Measurements from ENCODE around the gene OTOG. TPM values are rescaled to one million over a fixed set of nuclear protein-coding genes. Genes with fewer than 3 reads are reported as not detected.

The OTOG gene
- total and polyA plus RNA-seq, 2 donors (not counting 3 experiments of a cell fraction or from before 2014, with no cell fraction given), result not detected

- Histone ChIP-seq H3K79me2 (ENCODE audit: control insufficient read depth, insufficient read depth, low read length) (no peaks in the 10 kb centered on the region), H2AFZ (ENCODE audit: low read depth, low read length) (no peak overlapping the region), H3K9me1 (replicated peaks; ENCODE audit: control insufficient read depth, extremely low read depth, insufficient read depth, low read length) (no peaks in the 10 kb centered on the region), H3K36me3 (ENCODE audit: control insufficient read depth in 2 of 2, extremely low read depth in 1 of 2, insufficient read depth in 2 of 2, low read length in 2 of 2) (no peaks in the 10 kb centered on the region), H3K9me3 (replicated peaks; ENCODE audit: control insufficient read depth, insufficient read depth, low read length) (no peaks in the 10 kb centered on the region), H3K4me1 (ENCODE audit: control insufficient read depth, extremely low read depth, insufficient read depth, low read length) (no peaks in the 10 kb centered on the region), H3K4me3 (replicated peaks in 1 of 3; ENCODE audit: insufficient read depth in 1 of 3, low read depth in 1 of 3, low read length in 3 of 3) (no peak overlapping the region), H3K4me2 (ENCODE audit: insufficient read depth, low read length) (no peak overlapping the region), H3K27me3 (ENCODE audit: control insufficient read depth in 2 of 2, insufficient read depth in 2 of 2, low read length in 2 of 2) (no peaks in the 10 kb centered on the region), H3K27ac (ENCODE audit: insufficient read depth, low read depth, low read length) (no peak overlapping the region), H3K9ac (replicated peaks; ENCODE audit: extremely low read depth, insufficient read depth, low read length) (no peak overlapping the region), H4K20me1 (replicated peaks; ENCODE audit: control insufficient read depth, extremely low read depth, insufficient read depth, low read length) (no peaks in the 10 kb centered on the region)
- FAIRE-seq (no peak), DNase-seq (ENCODE audit: low read depth, low spot score) (no peak)
- ChIA-PET POLR2A (no interaction called here), CTCF (interaction anchor here (0.7 to 7.0 kb wide), 5 partner anchors 78 to 378 kb away, joined by 4 to 79 read pairs (median 13); partner anchors contain the start of gene MYOD1)
- dilution Hi-C loops (cut with MboI; ENCODE audit: extremely low pct_ligation_motif_present, low sequenced_read_pairs), result no loop called here
- no TSS peak for BruUV-seq (replicated peaks)
- TF ChIP-seq GATA2 (IDR thresholded peaks at IDR 0.05; ENCODE audit: insufficient read depth, insufficient read length, low read depth, low read length) (no peak), CTCF (IDR thresholded peaks at IDR 0.05; ENCODE audit: extremely low read depth in 1 of 2, insufficient read depth in 1 of 2, low read depth in 1 of 2, low read length in 2 of 2) (no peak), JUN (IDR thresholded peaks at IDR 0.05; ENCODE audit: borderline replicate concordance, insufficient read depth, insufficient read length, low read depth) (no peak), EZH2 (IDR thresholded peaks at IDR 0.05; ENCODE audit: borderline replicate concordance, low read depth, low read length, severe bottlenecking) (no peak), POLR2A (IDR thresholded peaks at IDR 0.05; ENCODE audit: low read depth, low read length) (no peak), MYC (IDR thresholded peaks at IDR 0.05; ENCODE audit: low read depth, low read length) (no peak), MAX (IDR thresholded peaks at IDR 0.05; ENCODE audit: insufficient read depth, insufficient read length) (no peak), POLR2AphosphoS5 (IDR thresholded peaks at IDR 0.05; ENCODE audit: insufficient read depth, low read depth, low read length) (no peak), FOS (IDR thresholded peaks at IDR 0.05; ENCODE audit: borderline replicate concordance, insufficient read depth, low read length) (no peak)
- intact Hi-C loops (cut with micrococcal nuclease), result no loop called here
Observed at GRCh38 chr11:17600316-17601255, 53.5 kb downstream of the OTOG start.

All from endothelial cell of umbilical vein (primary cell).